ENCODE data around the gene KCMF1.

GRCh38 chr2:85071096-85071495 is 100.1 kb downstream of the KCMF1 start:
- TF ChIP-seq CTCF (IDR thresholded peaks at IDR 0.05) (no peak), POLR2A (IDR thresholded peaks at IDR 0.05) (no peak)

Data from heart left ventricle (tissue), 13 donors.